Uterus (tissue), 4 donors: ENCODE data around the gene GART. TPM values are rescaled to one million over a fixed set of nuclear protein-coding genes. Genes with fewer than 3 reads are reported as not detected.
"Not testable (repeated sequence)": the region's sequence is repeated elsewhere in the genome, so short reads cannot be mapped to it uniquely, and the experiment has no call there.

Source experiments
- DNase-seq, 2 donors: peaks; one replicate each; pipeline ENCODE4 v3.0.0-alpha.2; 2019 to 2020
- H3K27ac ChIP-seq, 2 donors: fragments of 200-600 bp; sonication (generic); 1 replicate in 1 of 2; 2 replicates in 1 of 2; pipeline ENCODE4 v1.5.1; 2016 to 2018
- H3K27me3 ChIP-seq, 2 donors: fragments of 200-600 bp; sonication (generic); one replicate each; pipeline ENCODE4 v1.5.1; 2018 to 2019; ENCODE audit warnings: control low read depth in 1 of 2
- H3K36me3 ChIP-seq, 2 donors: fragments of 200-600 bp; sonication (generic); one replicate each; pipeline ENCODE4 v1.5.1; 2019; ENCODE audit warnings: control low read depth in 1 of 2
- H3K4me1 ChIP-seq, 2 donors: fragments of 200-600 bp; sonication (generic); one replicate each; pipeline ENCODE4 v1.5.1; 2018 to 2019; ENCODE audit warnings: control low read depth in 1 of 2
- H3K4me3 ChIP-seq, 2 donors: fragments of 200-600 bp; sonication (generic); 1 replicate in 1 of 2; 2 replicates in 1 of 2; pipeline ENCODE4 v1.5.1; 2018 to 2019; ENCODE audit warnings: mild to moderate bottlenecking in 1 of 2
- H3K9me3 ChIP-seq, 2 donors: fragments of 200-600 bp; sonication (generic); one replicate each; pipeline ENCODE4 v1.5.1; 2019; ENCODE audit warnings: control low read depth in 1 of 2
- CTCF ChIP-seq, 4 experiments: fragments of 200-600 bp in 2 of 4; fragments of 450-650 bp in 2 of 4; sonication (generic) in 2 of 4; IDR thresholded peaks; one replicate each; pipeline ENCODE4 v1.5.1; 2016 to 2019; ENCODE audit warnings: antibody characterized with exemption in 4 of 4, mild to moderate bottlenecking in 2 of 4, moderate library complexity in 1 of 4
- POLR2A ChIP-seq, 2 donors: fragments of 450-650 bp; IDR thresholded peaks; one replicate each; pipeline ENCODE4 v1.6.1; 2016; ENCODE audit warnings: antibody characterized with exemption in 2 of 2, mild to moderate bottlenecking in 1 of 2, moderate library complexity in 1 of 2
- intact Hi-C: fragments of 100-400 bp; cut with DNase I; formaldehyde crosslinking; loops from one replicate; pipeline ENCODE4 v1.15.1; 2023; ENCODE audit warnings: low total_unique reads
- total RNA-seq, 4 donors: library from RNA; depleted of rRNA in 3 of 4; stranded (reverse); fragments of >200 nt in 3 of 4; gene quantifications; one replicate each; pipeline versions ENCODE4 v1.1.0 to v1.2.4, GENCODE V29; 2014 to 2023
- donor health status: DM: yes; HTN: yes; CAD: no.

The GART gene
- total RNA-seq, 4 donors from 2014 or later, result 10.5 to 120 (median 36.6) TPM

- no peak overlapping the region for H3K27ac ChIP-seq
- no peak overlapping the region for H3K4me3 ChIP-seq
- H3K4me1 ChIP-seq, result peaks cover 0 to 3% of the 10 kb centered on the region in 2 donors
- DNase-seq, result no peak
- TF ChIP-seq CTCF (IDR thresholded peaks at IDR 0.05), result no peak
- TF ChIP-seq POLR2A (IDR thresholded peaks at IDR 0.05), result no peak
- no peaks in the 10 kb centered on the region for H3K27me3 ChIP-seq
- H3K9me3 ChIP-seq, result no peaks in the 10 kb centered on the region
- H3K36me3 ChIP-seq, result no peaks in the 10 kb centered on the region
- intact Hi-C loops, result no loop called here
These were observed 64.9 kb downstream of the GART start for GRCh38 chr21:33477066-33477465.

- intact Hi-C loops, result no loop called here
- no peaks in the 10 kb centered on the region for H3K27me3 ChIP-seq
- H3K27ac ChIP-seq, result no peak overlapping the region
- no peaks in the 10 kb centered on the region for H3K36me3 ChIP-seq
- TF ChIP-seq POLR2A (IDR thresholded peaks at IDR 0.05) (no peak), CTCF (IDR thresholded peaks at IDR 0.05) (no peak)
- DNase-seq, result no peak
- H3K9me3 ChIP-seq, result no peaks in the 10 kb centered on the region
- H3K4me1 ChIP-seq, result peaks cover 0 to 3% of the 10 kb centered on the region in 2 donors
- no peak overlapping the region for H3K4me3 ChIP-seq
These were observed 68.6 kb downstream of the GART start for GRCh38 chr21:33473344-33473743.

GRCh38 chr21:33470701-33471100 lies 71.2 kb downstream of the GART start:
- H3K4me1 ChIP-seq, result no peaks in the 10 kb centered on the region
- H3K27me3 ChIP-seq, result no peaks in the 10 kb centered on the region
- H3K9me3 ChIP-seq, result no peaks in the 10 kb centered on the region
- intact Hi-C loops, result no loop called here
- no peak overlapping the region for H3K27ac ChIP-seq
- no peak overlapping the region for H3K4me3 ChIP-seq
- no peak for TF ChIP-seq POLR2A (IDR thresholded peaks at IDR 0.05)
- TF ChIP-seq CTCF (IDR thresholded peaks at IDR 0.05), result no peak
- H3K36me3 ChIP-seq, result no peaks in the 10 kb centered on the region
- DNase-seq, result no peak

DNA sequence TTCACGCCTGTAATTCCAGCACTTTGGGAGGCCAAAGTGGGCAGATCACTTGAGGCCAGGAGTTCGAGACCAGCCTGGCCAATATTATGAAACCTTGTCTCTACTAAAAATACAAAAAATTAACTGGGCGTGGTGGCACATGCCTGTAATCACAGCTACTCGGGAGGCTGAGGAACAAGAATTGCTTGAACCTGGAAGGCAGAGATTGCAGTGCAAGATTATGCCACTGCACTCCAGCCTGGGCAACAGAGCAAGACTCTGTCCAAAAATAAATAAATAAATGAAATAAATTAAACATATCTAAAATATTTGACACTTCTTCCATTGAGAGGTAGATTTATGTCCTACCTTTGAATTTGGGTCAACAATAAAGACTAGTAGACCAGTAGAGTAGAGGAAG lies 72.7 kb downstream of the GART start:
- H3K36me3 ChIP-seq, H3K9me3 ChIP-seq, H3K27ac ChIP-seq, H3K27me3 ChIP-seq, DNase-seq, H3K4me3 ChIP-seq, intact Hi-C loops, H3K4me1 ChIP-seq: not testable (repeated sequence)

DNA sequence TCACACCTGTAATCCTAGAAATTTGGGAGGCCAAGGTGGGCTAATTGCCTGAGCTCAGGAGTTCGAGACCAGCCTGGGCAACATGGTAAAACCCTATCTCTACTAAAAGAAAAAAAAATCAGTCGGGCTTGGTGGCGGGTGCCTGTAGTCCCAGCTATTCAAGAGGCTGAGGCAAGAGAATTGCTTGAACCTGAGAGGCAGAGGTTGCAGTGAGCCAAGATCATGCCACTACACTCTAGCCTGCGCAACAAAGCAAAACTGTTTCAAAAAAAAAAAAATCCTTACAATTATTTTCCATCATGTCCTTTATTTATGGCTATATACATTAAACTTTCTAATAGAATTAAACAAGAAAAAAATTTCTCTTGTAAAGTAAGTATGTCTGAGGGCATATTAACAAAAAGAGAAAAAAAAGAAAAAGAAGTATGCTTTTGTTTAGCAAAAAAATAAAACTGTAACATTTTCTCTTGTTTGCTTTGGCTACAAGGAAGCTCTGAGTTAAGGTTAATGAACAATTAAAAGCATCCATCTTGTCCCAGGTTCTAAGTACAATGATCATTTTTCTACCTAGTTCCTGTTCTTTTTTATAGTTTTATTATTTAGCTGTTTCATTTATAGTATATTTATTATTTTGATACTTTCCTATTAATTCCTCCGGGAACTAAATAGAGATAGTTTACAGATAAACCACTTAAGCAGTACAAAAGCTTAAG lies 80.2 kb downstream of the GART start:
- Histone ChIP-seq H3K27ac (no peak overlapping the region), H3K4me1 (no peaks in the 10 kb centered on the region), H3K4me3 (no peak overlapping the region), H3K9me3 (no peaks in the 10 kb centered on the region), H3K36me3 (no peaks in the 10 kb centered on the region), H3K27me3 (no peaks in the 10 kb centered on the region)
- intact Hi-C loops, result no loop called here
- TF ChIP-seq CTCF (IDR thresholded peaks at IDR 0.05) (no peak), POLR2A (IDR thresholded peaks at IDR 0.05) (no peak)
- DNase-seq, result no peak

- no peaks in the 10 kb centered on the region for H3K36me3 ChIP-seq
These were observed 83.1 kb downstream of the GART start for GRCh38 chr21:33458861-33459260.

More at GRCh38 chr21:33458861-33459260, 83.1 kb downstream of the GART start:
- Histone ChIP-seq H3K27me3 (no peaks in the 10 kb centered on the region), H3K27ac (no peak overlapping the region), H3K4me3 (no peak overlapping the region), H3K4me1 (no peaks in the 10 kb centered on the region), H3K9me3 (no peaks in the 10 kb centered on the region)
- intact Hi-C loops, result no loop called here
- no peak for TF ChIP-seq POLR2A (IDR thresholded peaks at IDR 0.05)
- TF ChIP-seq CTCF (IDR thresholded peaks at IDR 0.05), result no peak
- DNase-seq, result no peak
